GM19023 (cell line): ENCODE data around the gene LMAN1L.
A peak's percentile ranks its signal among the peaks of the same experiment; 100 is the strongest.

Experiments
- ATAC-seq: cut with Tn5 transposase; IDR thresholded peaks from one replicate; pipeline ENCODE4 v1.9.1; 2021; ENCODE audit warnings: mild to moderate bottlenecking, moderate library complexity; ENCODE audit not compliant: unreplicated experiment

The LMAN1L gene

GRCh38 chr15:74809956-74810355, 2.7 kb upstream of the LMAN1L start:
- no peak for ATAC-seq

DNA sequence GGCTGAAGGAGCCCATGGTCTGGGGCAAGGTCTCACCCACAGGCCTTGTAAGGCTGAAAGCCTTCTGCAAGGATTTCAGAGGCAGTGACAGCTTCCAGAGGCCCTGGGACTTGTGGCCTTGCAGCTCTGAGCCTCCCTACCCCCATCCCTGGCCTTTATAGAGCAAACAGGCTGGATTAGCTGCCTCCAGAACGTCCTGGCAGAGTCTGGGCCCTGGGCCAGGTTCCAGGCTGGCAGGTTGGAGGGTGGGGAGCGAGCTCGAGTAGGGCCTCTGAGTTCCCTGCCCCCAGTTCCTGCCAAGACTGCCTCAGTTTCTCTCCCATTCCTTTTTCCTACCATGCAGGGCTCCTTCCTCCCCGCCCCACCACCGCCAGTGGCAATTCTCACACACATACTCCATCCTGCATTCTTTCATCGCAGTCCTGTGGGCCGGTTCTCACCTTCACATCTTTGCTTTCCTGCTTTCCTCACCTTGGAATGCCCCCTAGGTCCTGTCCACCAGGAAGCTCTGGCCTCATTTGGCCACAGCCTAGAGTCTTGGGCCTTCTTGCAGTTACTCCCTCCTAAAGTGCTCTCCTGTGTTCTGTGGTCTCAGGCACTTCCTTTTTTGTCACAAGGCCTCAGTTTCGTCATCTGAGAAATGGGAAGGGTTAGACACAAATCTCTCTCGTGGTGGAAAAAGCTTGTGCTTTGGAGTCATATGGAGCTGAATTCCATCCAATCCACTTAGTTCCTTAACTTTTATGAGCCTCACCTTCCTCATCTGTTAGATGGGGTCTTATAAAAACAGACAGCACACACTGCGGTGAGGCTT, 2.7 kb downstream of the LMAN1L start:
- ATAC-seq, result no peak

- ATAC-seq, result no peak
Observed at GRCh38 chr15:74815961-74816360, 3.3 kb downstream of the LMAN1L start.

- ATAC-seq, result no peak
Observed at GRCh38 chr15:74816624-74817369, 4.2 kb downstream of the LMAN1L start.

GRCh38 chr15:74817370-74817737, 4.7 kb downstream of the LMAN1L start:
- no peak for ATAC-seq

DNA sequence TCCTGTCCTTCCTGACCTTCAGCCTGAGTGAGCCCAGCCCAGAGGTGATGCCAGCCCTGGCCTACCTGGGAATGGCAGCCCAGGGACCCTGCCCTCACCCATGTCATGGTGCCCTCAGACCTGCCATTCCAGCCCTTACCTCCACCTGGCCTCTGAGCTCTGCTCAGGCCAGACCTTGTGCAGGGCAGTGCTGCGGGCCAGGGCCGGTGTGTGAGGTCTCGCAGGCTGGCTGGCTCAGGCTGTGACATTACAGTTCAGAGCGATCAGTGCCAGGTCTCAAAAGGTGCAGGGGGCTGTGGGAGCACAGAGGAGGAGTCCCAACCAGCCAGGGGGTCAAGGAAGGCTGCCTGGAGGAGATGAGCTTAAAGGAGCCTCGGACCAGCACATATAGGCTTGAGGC, 7.4 kb downstream of the LMAN1L start:
- no peak for ATAC-seq

DNA sequence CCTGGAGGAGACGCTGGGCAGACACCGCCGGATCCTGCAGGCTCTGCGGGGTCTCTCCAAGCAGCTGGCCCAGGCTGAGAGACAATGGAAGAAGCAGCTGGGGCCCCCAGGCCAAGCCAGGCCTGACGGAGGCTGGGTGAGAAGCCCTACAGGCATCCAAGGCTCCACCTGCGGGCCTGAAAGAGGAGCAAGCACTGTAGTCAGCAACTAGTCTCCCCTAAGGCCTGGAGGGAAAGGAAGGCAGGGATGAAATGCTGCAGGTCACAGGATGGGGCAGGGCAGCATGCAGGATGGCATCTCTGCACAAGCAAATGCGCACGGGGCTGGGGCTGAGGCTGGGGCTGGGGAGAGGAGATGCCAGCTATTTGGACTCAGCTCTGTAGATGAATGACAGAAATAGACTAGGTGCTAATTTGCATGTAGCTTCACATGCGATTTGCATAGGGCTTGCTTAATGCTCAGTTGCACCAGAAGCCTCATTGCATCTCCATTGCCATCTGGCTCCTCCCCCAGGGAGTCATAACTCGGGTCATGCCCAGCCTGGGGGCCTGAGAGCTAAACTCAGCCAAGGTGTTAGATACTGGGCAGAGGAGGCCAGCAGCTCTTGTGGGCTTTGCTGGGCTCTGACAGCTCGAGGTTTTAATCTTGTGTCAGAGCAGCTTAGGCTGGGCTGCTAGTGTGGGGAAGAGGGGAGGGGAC, 8.6 kb downstream of the LMAN1L start:
- ATAC-seq, result peak; percentile 69

GRCh38 chr15:74821790-74822158, 9.1 kb downstream of the LMAN1L start:
- no peak for ATAC-seq

GRCh38 chr15:74822233-74822632, 9.6 kb downstream of the LMAN1L start:
- no peak for ATAC-seq

DNA sequence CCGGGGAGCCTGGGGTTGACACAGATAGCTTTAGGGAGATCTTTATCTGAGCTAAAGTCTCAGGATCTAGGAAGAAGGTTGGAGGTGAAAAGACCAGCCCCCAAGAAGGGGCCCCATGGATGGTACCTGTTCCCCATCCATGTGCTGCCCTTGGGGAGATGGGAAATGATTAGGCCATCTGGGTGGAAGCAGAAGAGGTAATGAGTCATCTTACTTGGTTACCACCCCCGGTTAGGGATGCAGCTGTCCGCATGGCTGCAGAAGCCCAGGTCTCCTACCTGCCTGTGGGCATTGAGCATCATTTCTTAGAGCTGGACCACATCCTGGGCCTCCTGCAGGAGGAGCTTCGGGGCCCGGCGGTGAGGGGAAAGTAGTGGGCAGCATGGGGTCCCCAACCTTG, 10.7 kb downstream of the LMAN1L start:
- ATAC-seq, result no peak

- ATAC-seq, result no peak
Observed at GRCh38 chr15:74824976-74825375, 12.3 kb downstream of the LMAN1L start.

DNA sequence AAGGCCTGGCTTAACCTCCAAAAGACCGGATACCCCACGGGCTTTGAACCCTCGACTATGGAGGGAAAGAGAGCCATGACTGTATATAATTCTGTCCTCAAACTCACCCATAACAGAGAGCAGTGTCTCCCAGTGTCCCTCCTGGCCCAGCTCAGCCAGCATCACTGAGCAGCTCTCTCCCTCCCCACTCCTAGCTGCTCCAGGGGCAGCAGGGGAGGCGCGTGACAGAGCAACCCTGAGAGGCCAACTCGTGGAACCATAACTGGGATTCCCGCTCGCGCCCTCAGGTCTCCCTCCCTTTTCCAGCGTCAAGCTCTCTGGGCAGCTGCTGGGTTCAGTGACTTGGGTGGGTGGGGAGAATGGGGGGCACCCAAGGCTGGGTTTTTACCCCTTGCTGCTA, 13.2 kb downstream of the LMAN1L start:
- no peak for ATAC-seq

DNA sequence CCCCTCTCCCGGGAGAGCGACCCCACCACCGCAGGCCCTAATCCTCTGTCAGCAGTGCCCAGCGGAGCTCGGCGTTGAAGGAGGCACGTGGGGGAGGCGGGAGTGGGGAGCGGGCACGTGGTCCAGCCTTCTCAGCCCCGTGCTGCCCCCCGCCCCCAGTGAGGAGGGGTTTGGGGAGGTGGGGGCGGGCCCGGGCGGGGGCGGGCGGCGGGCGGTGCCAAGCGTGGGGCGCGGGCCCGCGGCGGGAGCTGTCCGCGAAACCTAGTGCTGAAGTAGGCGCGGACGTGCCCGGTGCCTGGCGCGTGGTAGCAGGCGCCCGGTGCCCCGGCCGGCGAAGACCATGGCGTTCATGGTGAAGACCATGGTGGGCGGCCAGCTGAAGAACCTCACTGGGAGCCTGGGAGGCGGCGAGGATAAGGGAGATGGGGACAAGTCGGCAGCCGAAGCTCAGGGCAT, 13.8 kb downstream of the LMAN1L start, which contains the start of gene CPLX3:
TSS of gene CPLX3 (plus strand) at position 264 of the 456 bp plus-strand sequence. CDS start at position 341, 77 bp downstream.
- no peak for ATAC-seq

GRCh38 chr15:74826921-74827320, 14.3 kb downstream of the LMAN1L start:
- ATAC-seq, result no peak

DNA sequence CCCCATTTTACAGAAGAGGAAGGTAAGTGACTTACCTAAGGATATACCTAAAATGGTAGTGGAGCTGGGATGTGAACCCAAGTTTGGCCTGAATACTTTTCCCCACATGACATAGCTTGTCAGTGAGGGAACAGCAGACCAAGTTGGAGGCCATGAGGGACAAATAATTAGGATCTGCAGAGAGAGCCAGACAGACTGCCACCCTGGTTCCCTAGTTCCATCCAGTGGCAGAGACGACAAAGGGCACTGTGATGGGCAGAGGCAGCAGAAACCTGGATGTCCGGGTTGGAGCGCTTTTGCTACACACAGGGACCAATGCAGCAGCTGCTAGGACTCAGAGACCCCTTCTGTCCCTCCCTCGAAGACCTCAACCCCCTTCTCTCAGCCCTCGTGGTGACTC, 15.0 kb downstream of the LMAN1L start:
- no peak for ATAC-seq

DNA sequence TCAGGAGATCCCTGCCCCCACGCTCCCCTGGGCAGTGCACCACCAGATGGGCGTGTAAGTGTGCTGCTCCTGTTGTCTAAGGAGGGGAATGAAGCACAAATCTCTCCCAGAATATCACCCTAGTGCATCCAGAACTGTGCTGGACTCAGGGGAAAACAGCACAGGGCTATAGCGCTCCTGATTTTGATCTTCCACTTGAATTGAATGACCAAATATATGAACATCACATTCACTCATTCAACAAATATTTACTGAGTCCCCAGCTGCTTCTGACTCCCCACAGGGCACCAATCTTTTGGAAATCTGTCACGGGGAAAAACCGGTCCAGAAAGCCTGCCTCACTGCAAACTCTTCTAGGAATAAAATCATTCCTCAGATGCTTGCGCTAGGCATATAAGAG, 16.2 kb downstream of the LMAN1L start:
- ATAC-seq, result no peak

DNA sequence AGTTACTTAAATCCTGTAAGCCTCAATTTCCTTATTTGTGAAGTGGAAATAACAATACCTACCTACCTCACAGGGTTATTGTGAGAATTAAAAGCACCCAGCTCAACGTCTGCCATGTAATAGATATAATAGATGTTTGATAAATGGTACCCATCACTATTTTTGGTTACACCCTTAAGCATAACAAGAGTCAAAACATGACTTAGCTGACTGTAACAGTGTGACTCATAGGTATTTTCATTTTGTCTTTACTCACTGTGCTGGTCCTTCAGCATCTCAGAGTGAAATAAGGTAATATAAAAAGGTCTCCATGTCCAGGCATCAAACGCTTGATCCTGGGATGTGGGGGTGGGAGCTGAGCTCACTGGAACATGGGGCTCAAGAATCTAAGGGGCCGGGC, 16.9 kb downstream of the LMAN1L start:
- ATAC-seq, result no peak

DNA sequence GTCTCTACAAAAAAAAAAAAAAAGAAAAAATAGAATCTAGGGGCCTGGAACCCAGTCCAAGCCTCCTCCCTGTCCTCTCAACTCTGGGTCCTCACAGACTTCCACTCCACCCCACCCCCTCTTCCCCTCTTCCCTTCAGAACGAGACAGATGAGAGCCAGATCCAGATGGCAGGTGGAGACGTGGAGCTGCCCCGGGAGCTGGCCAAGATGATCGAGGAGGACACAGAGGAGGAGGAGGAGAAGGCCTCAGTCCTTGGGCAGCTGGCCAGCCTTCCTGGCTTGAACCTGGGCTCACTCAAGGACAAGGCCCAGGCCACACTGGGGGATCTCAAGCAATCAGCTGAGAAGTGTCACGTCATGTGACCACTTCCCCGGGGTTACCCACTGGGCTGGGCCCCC, 17.4 kb downstream of the LMAN1L start:
- ATAC-seq, result no peak

GRCh38 chr15:74830868-74831267, 18.2 kb downstream of the LMAN1L start:
- no peak for ATAC-seq

GRCh38 chr15:74831813-74832495, 19.3 kb downstream of the LMAN1L start:
- no peak for ATAC-seq

GRCh38 chr15:74832826-74833225, 20.2 kb downstream of the LMAN1L start:
- no peak for ATAC-seq
